Measurements from ENCODE around the gene EGR1.

EGR1 gene

DNA sequence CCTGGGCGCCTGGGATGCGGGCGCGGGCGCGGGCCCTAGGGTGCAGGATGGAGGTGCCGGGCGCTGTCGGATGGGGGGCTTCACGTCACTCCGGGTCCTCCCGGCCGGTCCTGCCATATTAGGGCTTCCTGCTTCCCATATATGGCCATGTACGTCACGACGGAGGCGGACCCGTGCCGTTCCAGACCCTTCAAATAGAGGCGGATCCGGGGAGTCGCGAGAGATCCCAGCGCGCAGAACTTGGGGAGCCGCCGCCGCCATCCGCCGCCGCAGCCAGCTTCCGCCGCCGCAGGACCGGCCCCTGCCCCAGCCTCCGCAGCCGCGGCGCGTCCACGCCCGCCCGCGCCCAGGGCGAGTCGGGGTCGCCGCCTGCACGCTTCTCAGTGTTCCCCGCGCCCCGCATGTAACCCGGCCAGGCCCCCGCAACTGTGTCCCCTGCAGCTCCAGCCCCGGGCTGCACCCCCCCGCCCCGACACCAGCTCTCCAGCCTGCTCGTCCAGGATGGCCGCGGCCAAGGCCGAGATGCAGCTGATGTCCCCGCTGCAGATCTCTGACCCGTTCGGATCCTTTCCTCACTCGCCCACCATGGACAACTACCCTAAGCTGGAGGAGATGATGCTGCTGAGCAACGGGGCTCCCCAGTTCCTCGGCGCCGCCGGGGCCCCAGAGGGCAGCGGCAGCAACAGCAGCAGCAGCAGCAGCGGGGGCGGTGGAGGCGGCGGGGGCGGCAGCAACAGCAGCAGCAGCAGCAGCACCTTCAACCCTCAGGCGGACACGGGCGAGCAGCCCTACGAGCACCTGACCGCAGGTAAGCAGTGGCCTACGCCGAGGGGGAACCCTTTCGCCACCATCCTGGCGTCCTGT is at the start of gene EGR1:
Gene EGR1, plus strand, starts transcription at position 219 of the 864 bp plus-strand sequence. Its CDS starts 283 bp downstream, at position 502.
- peak; percentile 93 for DNase-seq

DNA sequence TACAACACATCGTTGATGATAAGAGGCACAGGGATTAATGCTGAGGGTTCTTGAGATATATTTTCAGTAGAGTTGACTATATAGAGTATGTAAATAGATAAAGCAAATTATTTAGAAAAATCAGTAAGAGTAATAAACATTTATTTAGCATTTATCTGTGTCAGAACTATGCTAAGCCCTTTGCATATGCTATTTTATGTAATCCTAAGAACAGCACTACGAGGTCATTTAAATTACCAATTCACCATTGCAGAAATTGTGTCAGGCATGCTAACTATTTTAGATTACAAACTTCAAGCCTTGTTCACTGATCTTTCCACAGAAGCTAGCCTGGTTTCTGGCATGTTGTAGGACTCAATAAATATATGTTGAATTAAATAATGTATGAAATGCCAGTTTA is 46.8 kb upstream of the EGR1 start:
- no peak for DNase-seq

DNA sequence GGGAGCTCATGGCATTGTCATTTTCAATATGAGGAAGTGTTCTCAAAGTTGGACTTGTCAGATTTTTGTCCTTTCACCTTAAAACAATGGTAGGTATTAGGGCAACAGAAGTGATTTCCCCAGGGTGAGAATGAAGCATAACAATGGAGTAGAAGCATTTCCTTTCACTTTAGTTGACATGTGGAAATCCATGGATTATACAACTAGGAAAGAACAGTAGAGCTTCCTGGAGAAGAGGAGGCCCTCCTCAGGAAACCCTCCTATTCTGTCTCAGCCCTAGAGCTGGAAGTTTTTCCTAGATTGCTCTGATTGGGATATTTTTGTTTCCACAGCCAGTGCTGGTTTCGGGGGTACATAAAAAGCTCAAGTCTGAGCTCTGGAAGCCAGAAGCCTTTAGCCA is 40.2 kb upstream of the EGR1 start:
- DNase-seq, result no peak

DNA sequence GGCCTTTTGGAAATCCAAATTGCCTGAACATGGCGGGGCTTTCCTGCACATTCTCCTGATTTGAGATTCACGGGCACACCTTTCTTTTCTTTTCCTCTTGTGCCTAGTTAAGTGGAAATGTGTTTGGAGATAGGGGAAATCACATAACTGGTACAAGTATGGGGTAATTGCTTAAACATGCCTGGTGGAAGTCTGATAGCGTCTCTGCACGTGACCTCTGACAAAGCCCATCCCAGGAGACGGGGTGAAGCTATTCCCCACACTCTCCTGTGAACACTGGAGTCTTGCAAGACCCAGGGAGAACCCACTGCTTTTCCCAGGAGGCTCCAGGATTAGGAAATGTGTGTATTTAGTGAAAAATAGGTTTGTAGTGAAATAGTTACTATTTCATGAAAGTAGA is 29.3 kb upstream of the EGR1 start:
- no peak for DNase-seq

DNA sequence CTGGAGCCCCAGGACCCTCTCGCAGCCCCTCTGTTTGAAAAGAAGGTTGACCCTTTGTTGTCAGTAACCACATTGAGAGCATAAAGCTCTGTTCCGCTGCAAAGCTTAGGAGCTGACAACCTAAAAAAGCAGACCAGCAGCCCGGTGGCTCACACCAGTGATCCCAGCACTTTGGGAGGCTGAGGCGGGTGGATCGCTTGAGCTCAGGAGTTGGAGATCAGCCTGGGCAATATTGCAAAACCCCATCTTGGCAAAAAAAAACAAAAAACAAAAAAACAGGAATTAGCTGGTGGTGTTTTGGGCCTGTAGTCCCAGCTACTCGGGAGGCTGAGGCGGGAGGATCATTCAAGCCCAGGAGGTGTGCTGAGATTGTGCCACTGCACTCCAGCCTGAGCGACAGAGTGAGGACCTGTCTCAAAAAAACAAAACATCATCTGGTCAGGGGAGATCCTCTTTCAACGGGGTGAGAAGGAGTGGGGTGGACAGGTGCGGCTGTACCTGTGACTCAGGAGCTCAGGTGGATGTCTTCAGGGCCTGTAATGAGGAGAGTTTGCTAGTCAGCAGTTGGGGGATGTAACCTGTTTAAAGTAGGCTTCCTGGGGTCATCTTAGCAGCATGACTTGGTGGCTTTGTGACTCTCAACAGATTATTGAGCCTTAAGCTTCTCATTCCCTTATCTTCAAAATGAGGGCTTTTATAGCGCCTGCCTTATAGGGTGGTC is 27.1 kb upstream of the EGR1 start:
- no peak for DNase-seq

DNA sequence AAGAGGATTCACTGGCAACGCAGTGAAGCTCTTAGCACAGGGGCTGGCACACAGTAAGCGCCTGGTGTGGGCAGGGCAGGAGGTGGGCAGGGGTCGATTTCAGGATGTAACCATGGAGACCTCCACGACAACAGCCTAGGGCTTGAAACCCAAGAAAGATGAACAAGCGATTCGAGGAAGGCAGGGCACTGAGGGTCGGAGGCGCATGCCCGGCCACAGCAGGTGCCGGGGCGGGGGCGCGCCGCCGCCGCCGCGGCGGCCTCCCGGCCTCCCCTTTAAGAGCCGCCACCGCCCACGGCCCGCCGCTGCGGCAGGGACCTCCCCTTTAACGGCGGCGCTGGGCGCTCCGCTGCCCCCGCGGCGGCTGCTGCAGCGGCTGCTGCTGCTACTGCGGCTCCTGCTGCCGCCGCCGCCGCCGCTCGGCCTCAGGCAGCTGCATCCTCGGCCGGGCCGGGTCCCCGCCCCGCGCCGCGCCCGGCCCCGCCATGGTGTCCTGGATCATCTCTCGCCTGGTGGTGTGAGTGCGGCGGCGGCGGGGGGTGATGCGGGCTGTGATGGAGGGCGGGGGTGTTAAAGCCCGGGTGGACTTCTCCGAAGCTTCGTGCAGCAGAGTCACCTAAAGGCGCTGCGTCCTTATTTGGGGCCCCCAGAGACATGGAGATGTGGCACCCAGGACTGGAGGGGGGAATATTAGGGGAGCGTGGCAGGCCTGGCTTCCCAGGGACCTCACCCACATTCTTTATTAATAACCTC is 26.4 kb upstream of the EGR1 start, which contains the start of gene REEP2:
Gene REEP2, plus strand, starts transcription at position 334 of the 753 bp plus-strand sequence. Its CDS starts 152 bp downstream, at position 486.
- peak; percentile 63 for DNase-seq

DNA sequence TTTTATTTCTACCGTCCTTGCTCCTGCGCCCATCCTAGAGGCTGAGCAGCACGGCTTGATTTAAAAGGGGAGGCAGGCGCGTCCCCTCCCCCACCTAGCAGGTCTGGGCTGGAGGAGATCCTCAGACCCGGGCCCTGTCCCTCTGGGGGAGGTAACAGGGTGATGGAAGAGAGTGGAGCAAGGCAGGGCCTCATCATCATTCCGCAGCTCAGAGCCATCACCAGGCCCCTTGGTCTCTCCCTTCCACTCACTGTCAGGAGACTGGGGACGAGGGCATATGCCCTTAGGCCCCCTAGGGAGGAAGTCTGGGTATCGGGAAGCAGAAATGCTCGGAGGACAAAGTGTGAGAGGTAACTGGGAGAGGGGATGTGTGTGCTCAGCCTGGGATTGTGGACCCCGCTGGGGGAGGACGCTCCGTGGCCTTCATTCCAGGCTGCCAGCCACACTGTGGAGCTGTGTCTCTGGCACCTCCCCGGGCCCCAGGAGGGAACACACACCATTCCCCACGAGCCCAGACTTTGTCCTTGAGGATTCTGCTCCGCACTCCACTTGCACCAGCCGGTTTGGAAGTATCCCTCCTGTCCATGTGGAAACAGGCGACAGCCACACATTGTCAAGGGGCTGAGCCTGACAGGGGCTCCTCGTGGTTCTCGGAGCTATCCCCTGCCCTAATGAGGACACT is 25.7 kb upstream of the EGR1 start:
- DNase-seq, result no peak

DNA sequence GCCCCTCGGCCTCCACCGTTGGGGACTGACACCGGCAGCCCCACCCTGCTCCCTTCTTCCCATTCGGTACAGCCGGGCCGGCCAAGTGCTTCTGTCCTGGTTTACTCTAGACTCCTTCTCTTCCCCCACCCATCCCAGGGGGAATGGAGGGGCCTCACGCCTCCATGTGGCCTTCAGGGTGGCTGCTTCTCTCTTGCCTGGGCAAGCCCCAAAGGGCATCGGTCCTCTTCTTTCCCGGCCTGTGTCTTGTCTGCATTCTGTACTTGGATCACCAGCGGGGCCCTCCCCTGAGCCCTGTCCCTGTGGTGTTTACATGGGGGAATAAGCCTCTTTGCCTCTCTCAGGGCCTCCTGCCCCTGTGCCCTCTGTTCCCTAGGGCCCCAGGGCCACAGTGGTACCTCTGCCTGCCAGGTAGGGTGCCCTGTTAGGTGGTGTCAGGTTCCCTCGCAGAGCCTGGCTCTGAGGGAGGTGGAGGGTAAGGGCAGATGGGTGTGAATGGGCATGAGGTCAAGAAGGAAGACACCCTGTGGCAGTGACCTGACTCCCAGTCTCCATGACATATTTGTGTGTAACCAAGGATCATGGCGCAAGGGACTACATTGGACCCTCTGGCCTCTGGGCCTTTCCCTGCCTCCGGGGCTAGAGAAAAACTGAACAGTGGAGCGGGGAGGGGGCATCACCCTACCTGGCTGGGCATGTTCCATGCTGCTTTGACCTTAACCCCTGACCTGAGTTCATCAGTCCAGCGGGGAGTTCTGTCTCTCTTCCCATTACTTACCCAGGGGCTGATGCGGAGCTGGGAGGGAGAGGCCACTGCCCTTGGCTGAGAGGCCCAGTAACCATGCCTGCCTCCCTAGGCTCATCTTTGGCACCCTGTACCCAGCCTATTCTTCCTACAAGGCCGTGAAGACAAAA is 24.9 kb upstream of the EGR1 start:
- no peak for DNase-seq

DNA sequence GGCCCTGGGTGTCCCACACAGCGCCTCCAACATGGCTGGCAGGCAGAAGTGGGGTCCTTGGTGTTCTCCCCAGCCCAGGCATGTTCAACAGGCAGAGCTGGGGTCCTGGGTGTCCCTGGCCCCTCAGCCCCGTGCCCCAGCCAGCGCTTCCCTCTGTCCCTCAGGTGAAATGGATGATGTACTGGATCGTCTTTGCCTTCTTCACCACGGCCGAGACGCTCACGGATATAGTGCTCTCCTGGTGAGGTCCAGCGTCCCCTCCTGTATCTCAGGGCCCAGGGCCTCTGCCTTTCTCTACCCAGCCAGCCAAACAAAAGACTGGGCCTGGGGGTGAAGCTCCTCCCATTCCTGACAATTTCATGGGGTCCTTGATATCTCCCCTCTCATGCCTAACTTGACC is 24.1 kb upstream of the EGR1 start:
- no peak for DNase-seq

DNA sequence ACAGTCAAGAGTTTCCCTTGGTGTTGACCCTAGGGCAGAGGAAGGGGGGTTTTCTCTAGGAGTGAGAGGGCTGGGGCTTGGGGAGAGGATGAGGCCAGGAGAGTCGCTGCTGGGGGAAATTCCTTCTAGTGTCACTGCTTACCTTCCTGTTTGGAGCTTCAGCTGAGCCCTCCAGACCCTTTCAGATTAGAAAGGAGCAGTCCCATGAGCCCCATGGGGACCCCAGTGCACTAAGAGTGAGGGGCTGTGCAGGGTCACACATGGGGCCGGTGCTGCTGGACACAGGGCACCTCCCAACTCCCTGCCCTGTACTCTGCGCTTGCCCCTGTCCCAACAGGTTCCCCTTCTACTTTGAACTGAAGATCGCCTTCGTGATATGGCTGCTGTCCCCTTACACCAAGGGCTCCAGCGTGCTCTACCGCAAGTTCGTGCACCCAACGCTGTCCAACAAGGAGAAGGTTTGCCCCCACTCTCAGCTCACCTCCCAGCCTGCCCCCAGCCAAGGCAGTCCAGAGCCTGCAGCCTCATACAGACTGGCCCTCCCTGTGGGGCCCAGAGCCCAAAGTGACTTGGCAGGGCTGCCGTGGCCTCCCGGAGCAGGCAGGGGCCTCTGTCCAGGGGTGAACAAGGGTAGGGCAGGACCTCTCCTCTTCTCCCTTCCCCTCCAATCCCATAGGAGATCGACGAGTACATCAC is 21.1 kb upstream of the EGR1 start:
- no peak for DNase-seq

DNA sequence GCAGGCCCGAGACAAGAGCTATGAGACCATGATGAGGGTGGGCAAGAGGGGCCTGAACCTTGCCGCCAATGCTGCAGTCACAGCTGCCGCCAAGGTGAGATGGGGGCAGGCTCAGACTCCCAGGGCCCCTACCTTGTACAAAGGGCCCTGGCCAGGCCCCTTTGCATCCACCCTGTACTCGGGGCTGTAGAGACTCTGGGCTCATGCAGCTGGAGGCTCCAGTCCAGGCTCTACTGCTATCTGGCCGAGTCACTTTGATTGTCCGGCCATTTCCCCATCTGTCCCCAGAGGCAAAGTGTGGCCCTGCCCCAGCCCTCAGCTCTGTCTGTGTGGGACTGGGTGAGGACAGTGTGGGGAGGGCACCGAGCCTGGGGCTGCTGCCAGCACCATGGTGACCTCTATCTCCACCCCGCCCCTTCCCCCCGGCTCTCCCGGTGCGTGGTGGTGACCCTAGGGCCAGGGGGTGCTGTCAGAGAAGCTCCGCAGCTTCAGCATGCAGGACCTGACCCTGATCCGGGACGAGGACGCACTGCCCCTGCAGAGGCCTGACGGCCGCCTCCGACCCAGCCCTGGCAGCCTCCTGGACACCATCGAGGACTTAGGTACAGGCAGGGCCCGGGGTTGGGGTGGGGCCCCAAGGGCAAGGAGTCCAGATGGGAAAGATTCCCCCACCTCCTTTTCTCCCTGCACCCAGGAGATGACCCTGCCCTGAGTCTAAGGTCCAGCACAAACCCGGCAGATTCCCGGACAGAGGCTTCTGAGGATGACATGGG is 20.3 kb upstream of the EGR1 start:
- DNase-seq, result no peak

DNA sequence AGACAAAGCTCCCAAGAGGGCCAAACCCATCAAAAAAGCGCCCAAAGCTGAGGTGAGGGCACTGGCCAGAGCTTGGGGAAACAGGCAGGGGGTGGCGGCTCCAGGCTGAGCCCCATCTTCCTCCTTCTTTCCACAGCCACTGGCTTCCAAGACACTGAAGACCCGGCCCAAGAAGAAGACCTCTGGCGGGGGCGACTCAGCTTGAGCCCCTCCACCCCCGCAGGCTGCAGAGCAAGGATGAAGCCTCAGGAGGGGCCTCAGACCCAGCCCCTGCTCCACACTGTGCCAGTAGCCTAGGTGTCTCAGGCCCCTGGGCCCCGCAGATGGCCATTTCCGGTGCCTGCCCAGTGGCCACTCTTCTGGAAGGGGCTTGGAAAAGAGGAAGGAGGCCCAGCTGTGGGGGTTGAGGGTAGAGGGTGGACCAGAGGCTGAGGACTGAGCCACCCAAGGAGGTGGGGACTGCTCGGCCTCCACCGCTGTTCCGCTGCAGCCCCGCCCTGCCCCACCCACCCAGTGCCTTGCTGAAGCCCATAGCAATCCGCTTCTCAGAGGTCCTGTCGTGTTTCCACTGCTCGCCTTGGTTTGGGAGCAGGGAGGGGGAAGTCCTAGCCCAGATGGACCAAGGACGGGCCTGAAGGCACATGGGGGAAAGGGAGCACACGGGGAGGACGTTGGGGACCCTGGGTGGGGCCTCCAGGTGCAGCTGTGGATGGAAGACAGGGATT is 19.6 kb upstream of the EGR1 start:
- DNase-seq, result no peak

DNA sequence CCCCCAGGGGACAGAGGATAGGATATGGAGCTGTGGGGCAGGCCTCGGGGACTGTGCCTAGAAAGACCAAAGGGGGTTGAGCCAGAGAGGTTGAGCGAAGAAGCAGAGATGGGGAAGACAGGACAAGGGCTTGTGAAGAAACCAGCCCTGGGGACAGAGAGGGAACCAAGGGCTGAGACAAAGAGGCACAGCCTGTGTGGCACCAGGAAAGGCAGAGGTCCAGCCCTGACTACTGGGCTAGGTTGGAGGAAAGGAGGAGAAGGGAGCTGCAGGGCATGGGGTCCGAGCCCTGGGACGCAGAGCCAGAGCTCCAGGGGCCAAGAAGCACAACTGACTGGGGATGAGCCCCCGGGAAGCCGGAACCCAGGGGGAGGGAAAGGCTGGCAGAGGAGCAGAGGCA is 17.2 kb upstream of the EGR1 start:
- no peak for DNase-seq

DNA sequence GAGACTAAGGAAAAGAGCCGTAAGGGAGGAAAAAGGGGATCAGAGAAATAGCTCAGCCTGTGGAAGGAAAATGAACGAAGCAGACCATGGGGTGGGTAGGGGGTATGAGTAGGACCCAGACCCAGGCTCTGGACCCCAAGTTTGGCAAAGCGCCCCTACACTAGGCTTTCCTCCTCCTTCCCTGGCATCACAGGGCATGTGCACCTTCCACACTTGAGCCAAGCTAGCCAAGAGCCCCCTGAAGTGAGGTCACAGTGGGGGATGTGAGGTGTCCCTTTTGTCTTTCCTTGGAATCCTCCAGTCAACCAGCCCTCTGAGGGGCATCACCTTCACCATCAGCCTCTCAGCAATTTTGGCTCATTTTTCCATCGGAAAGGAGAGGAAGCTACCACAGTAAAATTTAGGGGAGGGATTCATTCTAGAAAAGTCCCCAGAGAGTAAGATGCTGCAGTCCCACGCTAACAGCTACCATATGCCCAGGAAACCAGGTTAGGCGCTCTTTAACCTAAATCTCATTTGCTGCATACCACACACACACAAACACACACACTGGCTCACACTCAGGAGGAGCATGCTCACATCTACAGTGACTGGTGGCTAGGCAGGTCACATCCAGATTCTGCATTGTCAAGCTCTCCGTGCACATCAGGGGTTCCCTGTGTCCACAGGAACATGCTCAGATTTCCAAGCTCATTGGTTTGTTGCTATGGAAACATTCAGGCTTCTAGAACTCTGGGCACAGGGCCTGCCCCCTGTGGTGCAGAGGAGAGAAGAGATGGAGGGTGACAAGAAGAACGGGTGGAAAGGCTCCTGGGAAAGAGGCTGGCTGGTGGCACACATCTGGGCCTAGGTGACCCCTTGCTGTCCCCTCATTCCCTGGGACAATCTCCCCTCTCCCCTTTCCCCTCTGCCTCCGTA is 16.5 kb upstream of the EGR1 start:
- no peak for DNase-seq

DNA sequence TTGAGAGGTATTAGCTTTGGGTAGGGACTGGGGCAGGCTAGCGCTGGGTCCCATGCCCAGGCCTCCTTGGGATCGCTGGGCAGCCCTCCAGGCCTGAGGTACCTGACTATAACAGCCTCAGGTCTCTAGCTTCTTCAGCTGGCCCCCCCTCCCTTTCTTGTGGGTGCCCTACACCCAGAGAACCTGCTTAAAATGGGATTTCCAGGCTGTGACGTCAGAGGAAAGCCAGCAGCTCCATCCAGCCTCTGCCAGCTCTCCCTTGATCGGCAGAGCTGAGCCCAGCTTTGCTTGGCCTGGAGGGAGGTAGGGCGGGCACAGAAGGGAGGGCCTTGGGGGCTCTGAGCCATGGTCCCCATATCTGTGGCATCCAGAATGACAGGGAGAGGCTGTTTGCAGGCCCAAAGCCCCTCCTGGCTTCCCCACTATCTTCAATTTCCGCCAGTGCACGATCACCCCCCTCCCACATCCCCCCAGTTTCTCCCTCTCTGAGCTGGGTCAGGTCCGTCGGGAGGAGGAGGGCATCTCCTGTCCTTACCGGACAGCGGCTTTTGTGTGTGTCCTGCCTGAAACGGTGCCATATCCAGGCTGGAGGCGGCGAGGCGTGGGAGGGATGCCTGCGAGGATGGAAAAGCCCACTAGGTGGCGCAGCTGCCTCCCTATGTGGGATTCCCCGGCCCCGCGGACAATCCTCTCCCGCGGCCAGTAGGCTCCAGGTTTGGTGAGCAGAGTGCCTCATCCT is 15.6 kb upstream of the EGR1 start:
- DNase-seq, result peak; percentile 89

DNA sequence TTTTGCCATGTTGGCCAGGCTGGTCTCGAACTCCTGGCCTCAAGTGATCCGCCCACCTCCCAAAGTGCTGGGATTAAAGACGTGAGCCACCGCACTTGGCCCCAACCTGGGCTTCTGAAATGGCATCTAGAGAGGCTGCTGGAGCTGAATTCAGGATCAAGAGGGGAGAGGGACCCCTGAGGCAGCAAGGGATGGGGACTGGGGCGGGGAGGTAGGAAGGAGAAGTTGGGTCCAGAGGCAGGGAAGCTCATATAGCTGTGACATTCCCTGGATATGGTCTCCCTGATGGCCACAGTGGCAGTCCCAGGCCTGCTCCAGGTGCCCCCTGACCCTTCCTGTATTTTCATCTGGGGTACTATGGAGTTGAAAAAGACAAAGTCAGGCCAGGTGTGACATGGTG is 14.3 kb upstream of the EGR1 start:
- DNase-seq, result no peak

DNA sequence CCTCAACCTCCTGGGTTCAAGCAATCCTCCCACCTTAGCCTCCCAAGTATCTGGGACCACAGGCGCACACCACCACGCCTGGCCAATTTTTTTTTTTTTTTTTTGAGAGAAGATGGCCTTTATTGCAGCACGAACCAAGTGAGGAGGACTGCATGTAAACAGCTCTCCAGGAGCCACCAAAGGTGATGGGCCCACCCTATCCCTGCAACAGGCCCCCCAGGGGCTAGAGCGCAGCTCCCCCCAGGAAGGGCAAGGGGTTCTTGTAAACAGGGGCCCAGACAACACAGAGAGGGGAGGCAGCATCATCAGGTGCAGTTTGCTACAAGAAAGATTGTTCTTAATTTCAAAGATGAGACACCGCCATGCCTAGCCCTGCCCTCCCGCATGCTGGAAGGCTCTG is 12.6 kb upstream of the EGR1 start:
- no peak for DNase-seq

DNA sequence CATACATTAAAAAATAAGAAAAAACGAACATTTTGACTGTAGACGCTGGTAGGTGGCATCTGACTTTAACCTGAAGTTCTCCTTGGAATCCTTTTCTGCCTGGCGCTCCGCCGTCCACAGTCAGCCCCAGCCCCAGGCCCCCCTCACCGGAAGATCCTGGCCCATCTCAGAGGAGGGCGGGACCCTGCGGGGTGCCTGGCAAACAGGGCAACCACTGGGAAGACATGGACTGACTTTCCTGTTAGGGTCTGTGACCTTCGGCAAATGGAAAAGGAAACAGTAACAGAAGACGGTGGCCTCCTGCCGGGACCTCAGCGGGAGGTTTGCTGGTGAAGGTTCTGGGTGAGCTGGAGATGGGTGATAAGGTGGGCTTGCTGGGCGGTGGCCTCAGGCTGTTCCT is 11.7 kb upstream of the EGR1 start:
- no peak for DNase-seq

All from activated CD4-positive, CD25-positive, alpha-beta regulatory T cell treated with anti-CD3 and anti-CD28 coated beads, Interleukin-2, amount 50 U/mL, for 72 hours (primary cell).